Small intestine (tissue), 16 donors: ENCODE measurements around the gene F13B. TPM values are rescaled to one million over a fixed set of nuclear protein-coding genes. Genes with fewer than 3 reads are reported as not detected.

ENCODE experiments used
- DNase-seq, 2 donors: peaks; one replicate each; pipeline versions ENCODE4 v3.0.0 to v3.0.0-alpha.2; 2013
- FAIRE-seq: peaks from 2 replicates; lab custom pipeline; 2012; peaks lifted over from hg19 to GRCh38; lab: Jason Lieb, UNC
- H3K27ac ChIP-seq, 3 donors: one replicate each; pipeline ENCODE4 v1.5.1; 2013; ENCODE audit warnings: low read length in 2 of 3, mild to moderate bottlenecking in 2 of 3, control low read depth in 1 of 3, inconsistent platforms in 1 of 3, low read depth in 1 of 3, moderate library complexity in 1 of 3
- H3K27me3 ChIP-seq, 3 donors: one replicate each; pipeline ENCODE4 v1.6.1; 2013; ENCODE audit warnings: low read length in 3 of 3, inconsistent platforms in 1 of 3; ENCODE audit not compliant: control insufficient read depth in 3 of 3, insufficient read depth in 3 of 3
- H3K36me3 ChIP-seq, 3 donors: one replicate each; pipeline ENCODE4 v1.6.1; 2013; ENCODE audit warnings: low read length in 3 of 3, inconsistent platforms in 1 of 3, low read depth in 1 of 3, mild to moderate bottlenecking in 1 of 3, moderate library complexity in 1 of 3; ENCODE audit not compliant: control insufficient read depth in 3 of 3, insufficient read depth in 2 of 3
- H3K4me1 ChIP-seq, 3 donors: one replicate each; pipeline ENCODE4 v1.6.1; 2013; ENCODE audit warnings: low read length in 2 of 3, inconsistent platforms in 1 of 3, low read depth in 1 of 3, mild to moderate bottlenecking in 1 of 3, moderate library complexity in 1 of 3; ENCODE audit not compliant: control insufficient read depth in 3 of 3, insufficient read depth in 2 of 3
- H3K4me3 ChIP-seq, 3 donors: one replicate each; pipeline ENCODE4 v1.5.1; 2013; ENCODE audit warnings: low read length in 3 of 3, control low read depth in 1 of 3, inconsistent platforms in 1 of 3, low read depth in 1 of 3, mild to moderate bottlenecking in 1 of 3, moderate library complexity in 1 of 3
- H3K9me3 ChIP-seq, 2 donors: one replicate each; pipeline ENCODE4 v1.6.1; 2013; ENCODE audit warnings: low read depth in 1 of 2, low read length in 1 of 2; ENCODE audit not compliant: control insufficient read depth in 2 of 2, insufficient read depth in 1 of 2
- WGBS, 3 donors: extraction: QIAGEN DNeasy Blood & Tissue Kit; methylation state at CpG; one replicate each; pipeline ENCODE4 v1.1.7; 2013; 5-methylcytosine and 5-hydroxymethylcytosine counted together
- long read RNA-seq, 10 donors: transcript quantifications; one replicate each; lab custom pipeline, GENCODE V29; 2026
- polyA plus RNA-seq, 4 donors: library from polyadenylated mRNA; stranded (reverse) in 3 of 4; unstranded in 1 of 4; fragments of 200-250 nt in 3 of 4; fragments of 120-200 nt in 1 of 4; gene quantifications; one replicate each; pipeline versions ENCODE4 v1.2.1 to v1.2.3, GENCODE V29; 2013
- donor health status: healthy with polysubstance abuse.
- donor health status: control.
- donor health status: control.
- donor health status: Bipolar disorder and iron deficiency.
- donor health status: healthy.

F13B gene, protein sequence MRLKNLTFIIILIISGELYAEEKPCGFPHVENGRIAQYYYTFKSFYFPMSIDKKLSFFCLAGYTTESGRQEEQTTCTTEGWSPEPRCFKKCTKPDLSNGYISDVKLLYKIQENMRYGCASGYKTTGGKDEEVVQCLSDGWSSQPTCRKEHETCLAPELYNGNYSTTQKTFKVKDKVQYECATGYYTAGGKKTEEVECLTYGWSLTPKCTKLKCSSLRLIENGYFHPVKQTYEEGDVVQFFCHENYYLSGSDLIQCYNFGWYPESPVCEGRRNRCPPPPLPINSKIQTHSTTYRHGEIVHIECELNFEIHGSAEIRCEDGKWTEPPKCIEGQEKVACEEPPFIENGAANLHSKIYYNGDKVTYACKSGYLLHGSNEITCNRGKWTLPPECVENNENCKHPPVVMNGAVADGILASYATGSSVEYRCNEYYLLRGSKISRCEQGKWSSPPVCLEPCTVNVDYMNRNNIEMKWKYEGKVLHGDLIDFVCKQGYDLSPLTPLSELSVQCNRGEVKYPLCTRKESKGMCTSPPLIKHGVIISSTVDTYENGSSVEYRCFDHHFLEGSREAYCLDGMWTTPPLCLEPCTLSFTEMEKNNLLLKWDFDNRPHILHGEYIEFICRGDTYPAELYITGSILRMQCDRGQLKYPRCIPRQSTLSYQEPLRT
- polyA plus RNA-seq: 1 to 10 TPM in 2 of 4 donors, under 1 TPM in 2; 0.24 to 1.6 (median 1.0) TPM
- long read RNA-seq, donor 1: 0 reads
- long read RNA-seq, donor 2: 0 reads
- long read RNA-seq, donor 3, partial matches to known transcripts: 0 of 1 reads
- long read RNA-seq, donor 3, other reads (novel, unspliced or antisense): 0 of 1 reads
- long read RNA-seq, donor 4: 0 reads
- long read RNA-seq, donor 5: 0 reads
- long read RNA-seq, donor 6, partial matches to known transcripts: 0 of 1 reads
- long read RNA-seq, donor 6, other reads (novel, unspliced or antisense): 0 of 1 reads
- long read RNA-seq, donor 7: 0 reads
- long read RNA-seq, donor 8: 0 reads
- long read RNA-seq, donor 9: 0 reads
- long read RNA-seq, donor 10: 0 reads

DNA sequence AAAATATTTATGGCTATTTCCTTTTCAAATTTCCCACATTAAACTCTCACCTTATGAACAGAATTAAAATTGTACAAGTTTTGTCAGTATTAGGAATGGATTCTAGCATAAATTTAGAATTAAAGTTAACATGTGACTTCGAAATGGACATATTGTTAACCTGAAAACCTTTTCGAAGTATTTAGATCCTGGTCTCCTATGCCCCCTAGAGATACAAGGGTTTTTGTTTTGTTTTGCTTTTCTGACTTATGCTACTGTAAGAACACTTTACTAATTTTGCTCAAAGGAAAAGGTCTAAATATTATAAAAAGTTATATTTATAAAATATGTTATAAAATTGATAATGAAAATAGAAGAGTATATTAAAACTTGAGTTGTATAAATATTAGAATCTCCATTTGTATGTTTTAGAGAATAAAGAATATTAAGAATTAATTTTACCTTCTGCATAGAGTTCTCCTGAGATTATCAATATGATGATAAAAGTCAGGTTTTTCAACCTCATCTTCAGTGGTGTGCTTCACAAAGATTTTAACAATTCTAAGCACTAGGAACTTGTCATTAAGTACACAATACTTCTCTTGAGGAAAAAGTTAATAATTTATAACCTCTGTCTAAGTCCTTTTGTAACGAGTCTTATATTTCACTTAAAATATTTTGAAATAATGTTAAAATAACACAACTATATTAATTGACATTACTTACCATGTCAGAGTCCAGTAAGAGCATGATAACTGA, at the start of gene F13B:
F13B (minus strand) TSS at position 542 of the 738 bp plus-strand sequence; CDS start at position 505, 37 bp downstream.
- H3K36me3 ChIP-seq: no peaks in the 10 kb centered on the region
- no peak within 1 kb of the TSS for H3K27ac ChIP-seq
- H3K4me1 ChIP-seq: peaks cover 0 to 9% (median 0%) of the 10 kb centered on the region in 3 donors
- H3K4me3 ChIP-seq: no peak within 1 kb of the TSS
- no peak for FAIRE-seq
- no peak for DNase-seq
- 55 to 73% (median 56%) methylated on average over 3 of the region's 3 CpGs for WGBS, 3 donors
- no peaks in the 10 kb centered on the region for H3K27me3 ChIP-seq
- H3K9me3 ChIP-seq: peaks cover 0 to 17% of the 10 kb centered on the region in 2 donors

GRCh38 chr1:197116156-197116555, 49.1 kb upstream of the F13B start:
- FAIRE-seq (no peak), DNase-seq (no peak)
- no peaks in the 10 kb centered on the region for H3K9me3 ChIP-seq
- no peak overlapping the region for H3K27ac ChIP-seq
- peaks cover 0 to 3% (median 0%) of the 10 kb centered on the region in 3 donors for H3K36me3 ChIP-seq
- no peak overlapping the region for H3K4me3 ChIP-seq
- no peaks in the 10 kb centered on the region for H3K4me1 ChIP-seq
- WGBS, 3 donors: 97 to 100% (median 99%) methylated on average over 2 of the region's 2 CpGs
- H3K27me3 ChIP-seq: no peaks in the 10 kb centered on the region

DNA sequence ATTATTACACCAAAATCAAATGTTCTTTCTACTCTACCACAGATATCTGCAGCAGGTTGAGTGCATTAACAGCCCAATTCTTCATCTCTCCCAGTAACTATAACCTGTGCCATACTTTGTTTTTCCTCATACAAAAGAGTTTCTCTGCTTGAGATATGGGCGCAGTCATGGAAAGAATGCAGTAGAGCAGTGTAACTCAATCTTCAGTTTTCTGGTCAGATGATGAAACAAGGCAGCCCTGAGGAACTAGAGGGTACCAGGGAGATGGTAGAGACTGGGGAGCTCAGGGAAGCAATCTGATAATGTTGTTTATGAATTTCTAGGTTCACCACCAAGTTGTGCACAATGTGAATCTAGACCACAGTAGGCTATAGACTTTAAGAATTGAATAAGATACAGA, 39.8 kb upstream of the F13B start:
- H3K4me3 ChIP-seq: no peak overlapping the region
- peaks cover 0 to 2% (median 0%) of the 10 kb centered on the region in 3 donors for H3K36me3 ChIP-seq
- no peak for DNase-seq
- FAIRE-seq: no peak
- no peak overlapping the region for H3K27ac ChIP-seq
- no peaks in the 10 kb centered on the region for H3K4me1 ChIP-seq
- H3K27me3 ChIP-seq: no peaks in the 10 kb centered on the region
- H3K9me3 ChIP-seq: peaks cover 0 to 2% of the 10 kb centered on the region in 2 donors
- WGBS, 3 donors: 98 to 100% (median 100%) methylated on average over 1 of the region's 1 CpG

GRCh38 chr1:197103300-197103699, 36.2 kb upstream of the F13B start:
- Histone ChIP-seq H3K9me3 (peaks cover 0 to 2% of the 10 kb centered on the region in 2 donors), H3K27ac (no peak overlapping the region), H3K4me1 (no peaks in the 10 kb centered on the region), H3K4me3 (no peak overlapping the region), H3K36me3 (no peaks in the 10 kb centered on the region), H3K27me3 (no peaks in the 10 kb centered on the region)
- FAIRE-seq (no peak), DNase-seq (no peak)
- WGBS, 3 donors: 95 to 99% (median 97%) methylated on average over 5 of the region's 5 CpGs

GRCh38 chr1:197101978-197102377, 34.9 kb upstream of the F13B start:
- DNase-seq (no peak), FAIRE-seq (no peak)
- H3K9me3 ChIP-seq: peaks cover 0 to 2% of the 10 kb centered on the region in 2 donors
- 91 to 94% (median 92%) methylated on average over 3 of the region's 3 CpGs for WGBS, 3 donors
- no peaks in the 10 kb centered on the region for H3K36me3 ChIP-seq
- H3K27me3 ChIP-seq: no peaks in the 10 kb centered on the region
- H3K4me1 ChIP-seq: peaks cover 0 to 5% (median 0%) of the 10 kb centered on the region in 3 donors
- H3K4me3 ChIP-seq: no peak overlapping the region
- H3K27ac ChIP-seq: no peak overlapping the region

DNA sequence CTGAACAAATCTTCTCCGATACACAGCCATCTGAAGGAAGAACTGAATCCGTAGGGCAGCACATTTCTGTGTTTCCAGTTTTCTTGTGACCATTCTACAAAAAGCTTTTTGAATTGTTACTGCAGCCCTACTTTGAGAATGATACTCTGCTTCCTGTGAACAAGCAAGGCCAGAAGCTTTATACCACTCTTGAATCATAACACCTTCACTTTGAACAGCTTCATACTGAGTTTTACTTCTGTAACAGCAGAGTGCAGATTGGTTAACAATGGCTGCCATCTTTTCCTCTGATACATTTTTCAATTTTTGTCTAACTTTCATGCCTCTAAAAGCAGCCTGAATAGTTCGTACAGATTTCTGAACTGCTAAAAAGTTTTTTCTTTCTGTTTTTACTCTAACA, 33.6 kb upstream of the F13B start:
- Histone ChIP-seq H3K4me1 (peaks cover 0 to 11% (median 0%) of the 10 kb centered on the region in 3 donors), H3K9me3 (peaks cover 0 to 2% of the 10 kb centered on the region in 2 donors), H3K36me3 (no peaks in the 10 kb centered on the region), H3K27me3 (no peaks in the 10 kb centered on the region), H3K27ac (no peak overlapping the region), H3K4me3 (no peak overlapping the region)
- no peak for FAIRE-seq
- DNase-seq: no peak
- WGBS, 3 donors: 97 to 98% (median 97%) methylated on average over 3 of the region's 3 CpGs

DNA sequence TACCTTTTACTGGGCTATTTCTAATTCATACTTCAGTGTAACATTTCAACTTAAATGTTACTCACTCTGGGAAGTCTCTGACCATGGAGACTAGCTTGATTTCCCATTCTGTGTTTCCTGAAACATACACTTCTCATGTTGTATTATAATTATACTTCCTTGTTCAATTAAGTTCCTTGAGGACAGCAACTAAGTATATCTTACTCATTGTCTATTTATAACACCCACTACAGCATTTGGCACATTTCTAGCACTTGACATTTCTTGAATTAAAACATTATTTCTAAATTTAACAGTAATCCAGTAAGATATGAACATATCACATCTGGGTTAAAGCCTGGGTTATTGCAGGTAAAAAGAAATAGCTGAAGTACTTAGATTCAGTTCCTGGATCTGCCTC, 32.4 kb upstream of the F13B start:
- DNase-seq (no peak), FAIRE-seq (no peak)
- no peak overlapping the region for H3K27ac ChIP-seq
- no peaks in the 10 kb centered on the region for H3K27me3 ChIP-seq
- peaks cover 0 to 11% (median 0%) of the 10 kb centered on the region in 3 donors for H3K4me1 ChIP-seq
- H3K4me3 ChIP-seq: no peak overlapping the region
- peaks cover 0 to 2% of the 10 kb centered on the region in 2 donors for H3K9me3 ChIP-seq
- H3K36me3 ChIP-seq: no peaks in the 10 kb centered on the region
